Activated CD8-positive, alpha-beta memory T cell treated with anti-CD3 and anti-CD28 coated beads for 1 hour (primary cell): ENCODE results near the gene INPPL1.

Experiments
- DNase-seq, 2 donors: peaks; one replicate each; pipeline ENCODE4 v3.0.0-alpha.2; 2020; ENCODE audit warnings: low read depth in 1 of 2; ENCODE audit errors: extremely low read depth in 1 of 2

Gene INPPL1

GRCh38 chr11:72209101-72209500, 15.5 kb upstream of the INPPL1 start:
- DNase-seq = no peak

GRCh38 chr11:72216638-72217037, 7.9 kb upstream of the INPPL1 start, which contains the start of gene FOLR2:
FOLR2 (plus strand) TSS chr11:72216794; CDS start chr11:72218585, 1,791 bp downstream.
- DNase-seq = no peak

- no peak for DNase-seq
Observed at GRCh38 chr11:72217841-72218240, 6.7 kb upstream of the INPPL1 start.

- DNase-seq = no peak
Observed at GRCh38 chr11:72218251-72218745, 6.3 kb upstream of the INPPL1 start.

- DNase-seq = no peak
Observed at GRCh38 chr11:72220696-72221363, 3.7 kb upstream of the INPPL1 start.

- DNase-seq = no peak
Observed at GRCh38 chr11:72221386-72222075, 3.0 kb upstream of the INPPL1 start.

GRCh38 chr11:72222106-72222891, 2.3 kb upstream of the INPPL1 start:
- DNase-seq = no peak

GRCh38 chr11:72222907-72223614, 1.5 kb upstream of the INPPL1 start:
- DNase-seq = peak; percentile 80 to 90

GRCh38 chr11:72223615-72224563, 678 bp upstream of the INPPL1 start:
- DNase-seq = peak in 1 of 2 donors; percentile 44

- DNase-seq = no peak
Observed at GRCh38 chr11:72225411-72225951, 914 bp downstream of the INPPL1 start.

GRCh38 chr11:72226701-72227100, 2.1 kb downstream of the INPPL1 start:
- no peak for DNase-seq

- no peak for DNase-seq
Observed at GRCh38 chr11:72227316-72228228, 3.0 kb downstream of the INPPL1 start.

GRCh38 chr11:72228229-72228843, 3.8 kb downstream of the INPPL1 start:
- no peak for DNase-seq

GRCh38 chr11:72228844-72229231, 4.3 kb downstream of the INPPL1 start:
- DNase-seq = no peak

- no peak for DNase-seq
Observed at GRCh38 chr11:72229336-72229924, 4.9 kb downstream of the INPPL1 start.

- no peak for DNase-seq
Observed at GRCh38 chr11:72229925-72230763, 5.6 kb downstream of the INPPL1 start.
